ENCODE data around the gene ZNF490.

GRCh38 chr19:12544401-12544876, 66.2 kb downstream of the ZNF490 start:
- no peak for TF ChIP-seq CTCF (IDR thresholded peaks at IDR 0.05)
- no peak for TF ChIP-seq POLR2A (IDR thresholded peaks at IDR 0.05)

All from adrenal gland (tissue), 5 donors.